Measurements from ENCODE around the gene GAS2L3. TPM values are rescaled to one million over a fixed set of nuclear protein-coding genes. Genes with fewer than 3 reads are reported as not detected.

Gene GAS2L3
- total and polyA plus RNA-seq, 2 of the 8 experiments (the other 6 are each of a cell fraction or from before 2014, with no cell fraction given) = 2.1 to 19.3 TPM

GRCh38 chr12:100632445-100632892 is 59.0 kb downstream of the GAS2L3 start:
- H3K9me3 ChIP-seq (ENCODE audit: insufficient read depth in 2 of 2, low read depth in 1 of 2, low read length in 1 of 2) = no peaks in the 10 kb centered on the region
- no peak overlapping the region for H3K14ac ChIP-seq (ENCODE audit: insufficient read length)
- no peak for FAIRE-seq
- H3K23ac ChIP-seq (ENCODE audit: insufficient read length) = no peak overlapping the region
- no peaks in the 10 kb centered on the region for H3K79me2 ChIP-seq (ENCODE audit: control insufficient read depth in 1 of 2, insufficient read depth in 2 of 2, low read length in 2 of 2)
- no peaks in the 10 kb centered on the region for H3K23me2 ChIP-seq (ENCODE audit: low read depth, low read length)
- H3K4me1 ChIP-seq (replicated peaks in 1 of 4; ENCODE audit: control insufficient read depth in 3 of 4, insufficient read depth in 4 of 4, low read length in 3 of 4) = peaks cover 0 to 2% (median 0%) of the 10 kb centered on the region in 4 experiments; a peak in 2 of 7 replicates
- no peak overlapping the region for H4K8ac ChIP-seq (ENCODE audit: extremely low read depth, insufficient read depth, low read length)
- no peak overlapping the region for H2BK120ac ChIP-seq (replicated peaks; ENCODE audit: low read depth, low read length)
- no peak overlapping the region for H3K9ac ChIP-seq (replicated peaks in 1 of 4; ENCODE audit: extremely low read depth in 1 of 4, low read depth in 3 of 4, low read length in 3 of 4)
- no peak overlapping the region for H3K4me3 ChIP-seq (ENCODE audit: extremely low read depth in 1 of 4, insufficient read depth in 2 of 4, low read depth in 3 of 4, low read length in 4 of 4)
- H3K4ac ChIP-seq (replicated peaks; ENCODE audit: insufficient read length, low read depth, low read length) = no peak overlapping the region
- no peak overlapping the region for H4K91ac ChIP-seq (replicated peaks; ENCODE audit: insufficient read length, low read length)
- H3K79me1 ChIP-seq (ENCODE audit: low read depth, low read length) = no peaks in the 10 kb centered on the region
- no peaks in the 10 kb centered on the region for H4K20me1 ChIP-seq (replicated peaks in 1 of 2; ENCODE audit: control insufficient read depth in 1 of 2, insufficient read depth in 2 of 2, low read length in 2 of 2)
- H2BK5ac ChIP-seq (ENCODE audit: low read depth, low read length) = no peak overlapping the region
- 68% methylated on average over 4 of the region's 4 CpGs; no CpG with 5 or more reads in 1 of the 2 experiments for WGBS, 2 experiments (ENCODE audit: extremely low coverage in 1 of 2, insufficient coverage in 1 of 2, insufficient read length in 1 of 2, insufficient replicate concordance in 2 of 2, low coverage in 1 of 2, low lambda C conversion rate in 2 of 2, missing lambda C conversion rate in 1 of 2)
- no peak overlapping the region for H3K27ac ChIP-seq (ENCODE audit: low read depth, low read length)
- no peak overlapping the region for H3K4me2 ChIP-seq (ENCODE audit: insufficient read depth in 1 of 2, low read depth in 2 of 2, low read length in 2 of 2)
- no peak for DNase-seq (ENCODE audit: low read depth in 1 of 2, low spot score in 2 of 2)
- H2BK15ac ChIP-seq (ENCODE audit: low read length) = no peak overlapping the region
- H3K27me3 ChIP-seq (replicated peaks in 1 of 4; ENCODE audit: control insufficient read depth in 3 of 4, extremely low read depth in 1 of 4, insufficient read depth in 3 of 4, low read length in 3 of 4) = peaks cover 0 to 1% (median 0%) of the 10 kb centered on the region in 4 experiments; a peak in 1 of 7 replicates
- H2BK20ac ChIP-seq (ENCODE audit: low read length) = no peak overlapping the region
- POLR2A ChIA-PET (ENCODE audit: partially characterized antibody) = no interaction called here
- CTCF ChIA-PET (ENCODE audit: partially characterized antibody) = interaction anchor here (1.1 to 1.7 kb wide), 4 partner anchors 29 to 228 kb away, joined by 3 to 8 read pairs (median 3); no protein-coding TSS in a partner anchor
- TF ChIP-seq CBX8 (IDR thresholded peaks at IDR 0.05; ENCODE audit: borderline replicate concordance, low read depth, low read length) = no peak
- TF ChIP-seq SAP30 (IDR thresholded peaks at IDR 0.05; ENCODE audit: insufficient read depth, insufficient replicate concordance, low read length) = no peak
- TF ChIP-seq, protein P1, sequence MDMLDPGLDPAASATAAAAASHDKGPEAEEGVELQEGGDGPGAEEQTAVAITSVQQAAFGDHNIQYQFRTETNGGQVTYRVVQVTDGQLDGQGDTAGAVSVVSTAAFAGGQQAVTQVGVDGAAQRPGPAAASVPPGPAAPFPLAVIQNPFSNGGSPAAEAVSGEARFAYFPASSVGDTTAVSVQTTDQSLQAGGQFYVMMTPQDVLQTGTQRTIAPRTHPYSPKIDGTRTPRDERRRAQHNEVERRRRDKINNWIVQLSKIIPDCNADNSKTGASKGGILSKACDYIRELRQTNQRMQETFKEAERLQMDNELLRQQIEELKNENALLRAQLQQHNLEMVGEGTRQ (IDR thresholded peaks at IDR 0.05; ENCODE audit: low read length) = no peak
- TF ChIP-seq YY1 (IDR thresholded peaks at IDR 0.05; ENCODE audit: low read depth, low read length) = no peak
- TF ChIP-seq ZNF274 (IDR thresholded peaks at IDR 0.05; ENCODE audit: borderline replicate concordance, extremely low read depth, low read length) = no peak
- TF ChIP-seq EGR1 (IDR thresholded peaks at IDR 0.05; ENCODE audit: borderline replicate concordance, low read depth, low read length) = no peak
- no peak for TF ChIP-seq RFX5 (IDR thresholded peaks at IDR 0.05; ENCODE audit: borderline replicate concordance, low read depth, low read length)
- TF ChIP-seq SP2 (IDR thresholded peaks at IDR 0.05; ENCODE audit: low read length) = no peak
- H2BK12ac ChIP-seq (ENCODE audit: low read depth, low read length) = no peak overlapping the region
- no peak overlapping the region for H3K18ac ChIP-seq (ENCODE audit: extremely low read depth, low read length)
- H3K36me3 ChIP-seq (ENCODE audit: control insufficient read depth in 2 of 4, insufficient read depth in 4 of 4, low read length in 3 of 4) = no peaks in the 10 kb centered on the region
- no peak overlapping the region for H2AFZ ChIP-seq (ENCODE audit: low read length)
- no peak overlapping the region for H2AK5ac ChIP-seq (ENCODE audit: low read depth, low read length)
- H4K5ac ChIP-seq (ENCODE audit: insufficient read length, low read depth, low read length) = no peak overlapping the region
- H3K56ac ChIP-seq (replicated peaks; ENCODE audit: insufficient read length, low read depth, low read length) = no peak overlapping the region
